HepG2 (cell line): ENCODE results near the gene MAP2K2. TPM values are rescaled to one million over a fixed set of nuclear protein-coding genes. Genes with fewer than 3 reads are reported as not detected.

Source experiments
- ADNP ChIP-seq: sonication (generic); formaldehyde crosslinking; IDR thresholded peaks from 2 replicates; pipeline ENCODE4 v1.4.0; 2020; ENCODE audit warnings: missing genetic modification reagents
- ATM ChIP-seq: fragments of 450-650 bp; IDR thresholded peaks from 2 replicates; pipeline ENCODE4 v1.7.1; 2017; ENCODE audit warnings: mild to moderate bottlenecking, borderline replicate concordance
- CREM ChIP-seq, 2 experiments: sonication (generic) in 1 of 2; formaldehyde crosslinking in 1 of 2; IDR thresholded peaks; 2 replicates each; pipeline versions ENCODE4 v1.4.0 to v1.6.1; 2016 to 2020; ENCODE audit warnings: antibody characterized with exemption in 1 of 2, mild to moderate bottlenecking in 1 of 2, missing genetic modification reagents in 1 of 2
- ETV5 ChIP-seq: IDR thresholded peaks from 2 replicates; pipeline ENCODE4 v1.6.1; 2018; ENCODE audit warnings: missing biosample characterization, missing genetic modification reagents, inconsistent platforms, borderline replicate concordance
- FLYWCH1 ChIP-seq: sonication (generic); formaldehyde crosslinking; IDR thresholded peaks from 2 replicates; pipeline ENCODE4 v1.8.1; 2023; ENCODE audit warnings: mild to moderate bottlenecking, missing genetic modification reagents
- HES4 ChIP-seq: sonication (generic); formaldehyde crosslinking; IDR thresholded peaks from 2 replicates; pipeline ENCODE4 v1.9.0; 2021; ENCODE audit warnings: mild to moderate bottlenecking, missing genetic modification reagents, borderline replicate concordance
- HNF4A ChIP-seq: sonication (generic); formaldehyde crosslinking; IDR thresholded peaks from 2 replicates; pipeline ENCODE4 v1.4.0; 2020; ENCODE audit warnings: missing genetic modification reagents
- IRF2 ChIP-seq: IDR thresholded peaks from 2 replicates; pipeline ENCODE4 v1.6.1; 2018; ENCODE audit warnings: missing genetic modification reagents, missing compliant biosample characterization
- MEIS2 ChIP-seq: sonication (generic); formaldehyde crosslinking; IDR thresholded peaks from 2 replicates; pipeline ENCODE4 v1.9.0; 2021; ENCODE audit warnings: mild to moderate bottlenecking, missing genetic modification reagents
- MTA1 ChIP-seq: sonication (generic); formaldehyde crosslinking; IDR thresholded peaks from 2 replicates; pipeline ENCODE4 v1.4.0; 2020; ENCODE audit warnings: missing genetic modification reagents, mild to moderate bottlenecking, borderline replicate concordance
- NCOA2 ChIP-seq: sonication (generic); formaldehyde crosslinking; IDR thresholded peaks from 2 replicates; pipeline ENCODE4 v1.8.0; 2022; ENCODE audit warnings: inconsistent platforms
- ONECUT2 ChIP-seq: sonication (generic); formaldehyde crosslinking; IDR thresholded peaks from 2 replicates; pipeline ENCODE4 v1.4.0; 2020; ENCODE audit warnings: missing genetic modification reagents
- SRF ChIP-seq: IDR thresholded peaks from 2 replicates; pipeline ENCODE4 v1.6.1; 2011; ENCODE audit warnings: mild to moderate bottlenecking, low read depth, low read length, moderate library complexity
- THAP11 ChIP-seq: IDR thresholded peaks from 2 replicates; pipeline ENCODE4 v1.6.1; 2016; ENCODE audit warnings: missing biosample characterization, missing genetic modification reagents
- ZMYM4 ChIP-seq: sonication (generic); formaldehyde crosslinking; IDR thresholded peaks from 2 replicates; pipeline ENCODE4 v1.8.1; 2023; ENCODE audit warnings: mild to moderate bottlenecking, missing genetic modification reagents
- ZNF263 ChIP-seq: sonication (generic); formaldehyde crosslinking; IDR thresholded peaks from 2 replicates; pipeline ENCODE4 v1.4.0; 2020; ENCODE audit warnings: missing genetic modification reagents
- ZSCAN20 ChIP-seq: sonication (generic); formaldehyde crosslinking; IDR thresholded peaks from 2 replicates; pipeline ENCODE4 v1.4.0; 2020; ENCODE audit warnings: missing genetic modification reagents, mild to moderate bottlenecking, borderline replicate concordance
- polyA plus RNA-seq, 8 experiments: library from polyadenylated mRNA; depleted of rRNA in 3 of 8; stranded (reverse) in 7 of 8; unstranded in 1 of 8; fragments of >200 nt; fragmentation: Illumina TruSeq in 4 of 8; extraction: Trizol in 4 of 8; gene quantifications; 2 replicates each; pipeline versions ENCODE4 v1.2.1 to v1.2.3, GENCODE V29; 2011 to 2016; ENCODE audit warnings: low read depth in 4 of 8, missing spikeins in 1 of 8, mixed read lengths in 1 of 8; ENCODE audit not compliant: insufficient read depth in 1 of 8
- total RNA-seq, 5 experiments: library from RNA; depleted of rRNA; stranded (reverse); fragments of >200 nt; fragmentation: Illumina TruSeq; extraction: Trizol; gene quantifications; 2 replicates each; pipeline ENCODE4 v1.2.3, GENCODE V29; 2016; ENCODE audit warnings: low read depth in 1 of 5
- TF ChIP-seq, protein P1 (sequence below): fragments of 450-650 bp; IDR thresholded peaks from 2 replicates; pipeline ENCODE4 v1.6.1; 2017; ENCODE audit warnings: mild to moderate bottlenecking
- TF ChIP-seq, protein P2 (sequence below): sonication (generic); formaldehyde crosslinking; IDR thresholded peaks from 2 replicates; pipeline ENCODE4 v1.5.0; 2020; ENCODE audit warnings: mild to moderate bottlenecking, missing genetic modification reagents, moderate library complexity
- TF ChIP-seq, protein P3 (sequence below): sonication (generic); formaldehyde crosslinking; IDR thresholded peaks from 2 replicates; pipeline ENCODE4 v1.4.0; 2020; ENCODE audit warnings: missing genetic modification reagents
- TF ChIP-seq, protein P4 (sequence below): sonication (generic); formaldehyde crosslinking; IDR thresholded peaks from 2 replicates; pipeline ENCODE4 v1.4.0; 2020; ENCODE audit warnings: missing genetic modification reagents

The MAP2K2 gene
- total and polyA plus RNA-seq, 2 of the 13 experiments (the other 11 are each of a cell fraction or from before 2014, with no cell fraction given) = 70.3 to 80.9 TPM

- no peak for TF ChIP-seq FLYWCH1 (CRISPR knock-in tag)
- TF ChIP-seq IRF2 = no peak
- no peak for TF ChIP-seq ZMYM4
- TF ChIP-seq NCOA2 (CRISPR knock-in tag) = 0 out of 2 replicates have a peak, but pooled peaks have one; percentile 24
- TF ChIP-seq, protein P1, sequence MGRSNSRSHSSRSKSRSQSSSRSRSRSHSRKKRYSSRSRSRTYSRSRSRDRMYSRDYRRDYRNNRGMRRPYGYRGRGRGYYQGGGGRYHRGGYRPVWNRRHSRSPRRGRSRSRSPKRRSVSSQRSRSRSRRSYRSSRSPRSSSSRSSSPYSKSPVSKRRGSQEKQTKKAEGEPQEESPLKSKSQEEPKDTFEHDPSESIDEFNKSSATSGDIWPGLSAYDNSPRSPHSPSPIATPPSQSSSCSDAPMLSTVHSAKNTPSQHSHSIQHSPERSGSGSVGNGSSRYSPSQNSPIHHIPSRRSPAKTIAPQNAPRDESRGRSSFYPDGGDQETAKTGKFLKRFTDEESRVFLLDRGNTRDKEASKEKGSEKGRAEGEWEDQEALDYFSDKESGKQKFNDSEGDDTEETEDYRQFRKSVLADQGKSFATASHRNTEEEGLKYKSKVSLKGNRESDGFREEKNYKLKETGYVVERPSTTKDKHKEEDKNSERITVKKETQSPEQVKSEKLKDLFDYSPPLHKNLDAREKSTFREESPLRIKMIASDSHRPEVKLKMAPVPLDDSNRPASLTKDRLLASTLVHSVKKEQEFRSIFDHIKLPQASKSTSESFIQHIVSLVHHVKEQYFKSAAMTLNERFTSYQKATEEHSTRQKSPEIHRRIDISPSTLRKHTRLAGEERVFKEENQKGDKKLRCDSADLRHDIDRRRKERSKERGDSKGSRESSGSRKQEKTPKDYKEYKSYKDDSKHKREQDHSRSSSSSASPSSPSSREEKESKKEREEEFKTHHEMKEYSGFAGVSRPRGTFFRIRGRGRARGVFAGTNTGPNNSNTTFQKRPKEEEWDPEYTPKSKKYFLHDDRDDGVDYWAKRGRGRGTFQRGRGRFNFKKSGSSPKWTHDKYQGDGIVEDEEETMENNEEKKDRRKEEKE = no peak
- TF ChIP-seq SRF = no peak
- 0 out of 2 replicates have a peak, but pooled peaks have one; percentile 24 for TF ChIP-seq THAP11 (CRISPR knock-in tag)
- TF ChIP-seq ONECUT2 (CRISPR knock-in tag) = no peak
- TF ChIP-seq, protein P2, sequence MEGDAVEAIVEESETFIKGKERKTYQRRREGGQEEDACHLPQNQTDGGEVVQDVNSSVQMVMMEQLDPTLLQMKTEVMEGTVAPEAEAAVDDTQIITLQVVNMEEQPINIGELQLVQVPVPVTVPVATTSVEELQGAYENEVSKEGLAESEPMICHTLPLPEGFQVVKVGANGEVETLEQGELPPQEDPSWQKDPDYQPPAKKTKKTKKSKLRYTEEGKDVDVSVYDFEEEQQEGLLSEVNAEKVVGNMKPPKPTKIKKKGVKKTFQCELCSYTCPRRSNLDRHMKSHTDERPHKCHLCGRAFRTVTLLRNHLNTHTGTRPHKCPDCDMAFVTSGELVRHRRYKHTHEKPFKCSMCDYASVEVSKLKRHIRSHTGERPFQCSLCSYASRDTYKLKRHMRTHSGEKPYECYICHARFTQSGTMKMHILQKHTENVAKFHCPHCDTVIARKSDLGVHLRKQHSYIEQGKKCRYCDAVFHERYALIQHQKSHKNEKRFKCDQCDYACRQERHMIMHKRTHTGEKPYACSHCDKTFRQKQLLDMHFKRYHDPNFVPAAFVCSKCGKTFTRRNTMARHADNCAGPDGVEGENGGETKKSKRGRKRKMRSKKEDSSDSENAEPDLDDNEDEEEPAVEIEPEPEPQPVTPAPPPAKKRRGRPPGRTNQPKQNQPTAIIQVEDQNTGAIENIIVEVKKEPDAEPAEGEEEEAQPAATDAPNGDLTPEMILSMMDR = no peak
- TF ChIP-seq, protein P3, sequence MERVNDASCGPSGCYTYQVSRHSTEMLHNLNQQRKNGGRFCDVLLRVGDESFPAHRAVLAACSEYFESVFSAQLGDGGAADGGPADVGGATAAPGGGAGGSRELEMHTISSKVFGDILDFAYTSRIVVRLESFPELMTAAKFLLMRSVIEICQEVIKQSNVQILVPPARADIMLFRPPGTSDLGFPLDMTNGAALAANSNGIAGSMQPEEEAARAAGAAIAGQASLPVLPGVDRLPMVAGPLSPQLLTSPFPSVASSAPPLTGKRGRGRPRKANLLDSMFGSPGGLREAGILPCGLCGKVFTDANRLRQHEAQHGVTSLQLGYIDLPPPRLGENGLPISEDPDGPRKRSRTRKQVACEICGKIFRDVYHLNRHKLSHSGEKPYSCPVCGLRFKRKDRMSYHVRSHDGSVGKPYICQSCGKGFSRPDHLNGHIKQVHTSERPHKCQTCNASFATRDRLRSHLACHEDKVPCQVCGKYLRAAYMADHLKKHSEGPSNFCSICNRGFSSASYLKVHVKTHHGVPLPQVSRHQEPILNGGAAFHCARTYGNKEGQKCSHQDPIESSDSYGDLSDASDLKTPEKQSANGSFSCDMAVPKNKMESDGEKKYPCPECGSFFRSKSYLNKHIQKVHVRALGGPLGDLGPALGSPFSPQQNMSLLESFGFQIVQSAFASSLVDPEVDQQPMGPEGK = peak; percentile 8
- TF ChIP-seq, protein P4, sequence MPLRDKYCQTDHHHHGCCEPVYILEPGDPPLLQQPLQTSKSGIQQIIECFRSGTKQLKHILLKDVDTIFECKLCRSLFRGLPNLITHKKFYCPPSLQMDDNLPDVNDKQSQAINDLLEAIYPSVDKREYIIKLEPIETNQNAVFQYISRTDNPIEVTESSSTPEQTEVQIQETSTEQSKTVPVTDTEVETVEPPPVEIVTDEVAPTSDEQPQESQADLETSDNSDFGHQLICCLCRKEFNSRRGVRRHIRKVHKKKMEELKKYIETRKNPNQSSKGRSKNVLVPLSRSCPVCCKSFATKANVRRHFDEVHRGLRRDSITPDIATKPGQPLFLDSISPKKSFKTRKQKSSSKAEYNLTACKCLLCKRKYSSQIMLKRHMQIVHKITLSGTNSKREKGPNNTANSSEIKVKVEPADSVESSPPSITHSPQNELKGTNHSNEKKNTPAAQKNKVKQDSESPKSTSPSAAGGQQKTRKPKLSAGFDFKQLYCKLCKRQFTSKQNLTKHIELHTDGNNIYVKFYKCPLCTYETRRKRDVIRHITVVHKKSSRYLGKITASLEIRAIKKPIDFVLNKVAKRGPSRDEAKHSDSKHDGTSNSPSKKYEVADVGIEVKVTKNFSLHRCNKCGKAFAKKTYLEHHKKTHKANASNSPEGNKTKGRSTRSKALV (CRISPR knock-in tag) = no peak
- no peak for TF ChIP-seq ADNP (CRISPR knock-in tag)
- TF ChIP-seq ZNF263 (CRISPR knock-in tag) = 0 out of 2 replicates have a peak, but pooled peaks have one; percentile 29
- TF ChIP-seq ETV5 (CRISPR knock-in tag) = peak; percentile 36; the same call in 1 of the 2 replicates
- no peak for TF ChIP-seq MEIS2
- TF ChIP-seq CREM (IDR thresholded peaks at IDR 0.05) = no peak
- no peak for TF ChIP-seq CREM (CRISPR knock-in tag; IDR thresholded peaks at IDR 0.05)
- no peak for TF ChIP-seq ZSCAN20 (CRISPR knock-in tag)
- TF ChIP-seq MTA1 (CRISPR knock-in tag) = no peak
- TF ChIP-seq HES4 = no peak
- TF ChIP-seq ATM = no peak
- TF ChIP-seq HNF4A = peak; percentile 35; the same call in 1 of the 2 replicates
These were observed 45.9 kb downstream of the MAP2K2 start (continued) for GRCh38 chr19:4077800-4078684.
